GM12874 (cell line): ENCODE measurements around the gene BRPF1.

Experiments used
- CTCF ChIP-seq: IDR thresholded peaks from 2 replicates; pipeline ENCODE4 v1.5.1; 2011; ENCODE audit warnings: low read depth, mild to moderate bottlenecking, control low read depth, low read length, moderate library complexity; ENCODE audit not compliant: insufficient read depth

The BRPF1 gene

GRCh38 chr3:9716801-9717555, 14.6 kb upstream of the BRPF1 start:
- TF ChIP-seq CTCF, result no peak

GRCh38 chr3:9717563-9717962, 14.0 kb upstream of the BRPF1 start:
- TF ChIP-seq CTCF, result no peak

GRCh38 chr3:9718118-9718517, 13.4 kb upstream of the BRPF1 start:
- TF ChIP-seq CTCF, result no peak

- TF ChIP-seq CTCF, result no peak
Measured at GRCh38 chr3:9721015-9721699, 10.4 kb upstream of the BRPF1 start.

- TF ChIP-seq CTCF, result no peak
Measured at GRCh38 chr3:9721700-9722060, 9.9 kb upstream of the BRPF1 start.

GRCh38 chr3:9725775-9726515, 5.6 kb upstream of the BRPF1 start:
- TF ChIP-seq CTCF, result no peak

- TF ChIP-seq CTCF, result peak; percentile 69
Measured at GRCh38 chr3:9727041-9727595, 4.4 kb upstream of the BRPF1 start.
